DMS53 treated with DMSO at 0.1 percent for 48 hours (cell line): ENCODE measurements around the gene CADPS.

Experiments used
- DNase-seq: peaks from one replicate; lab custom pipeline; 2025; ENCODE audit not compliant: unreplicated experiment; lab: John Stamatoyannopoulos, UW

CADPS gene

DNA sequence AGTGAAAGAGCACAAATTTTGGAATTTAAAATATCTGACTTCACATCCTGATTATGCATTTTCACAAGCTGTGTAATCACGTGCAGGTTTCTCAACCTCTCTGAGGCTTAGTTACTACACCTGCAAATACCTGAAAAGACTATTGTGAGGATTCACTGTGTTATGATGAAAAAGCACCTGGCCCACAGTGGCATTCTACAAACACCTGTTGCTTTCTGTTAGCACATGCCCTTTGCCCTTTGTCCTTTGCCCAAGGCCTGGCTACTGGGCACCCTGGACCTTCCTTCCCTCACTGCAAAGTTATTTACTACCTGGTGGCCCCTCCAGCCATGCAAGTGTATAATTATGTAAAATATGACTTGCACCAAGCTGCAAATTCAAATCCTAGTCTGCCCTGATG, 227.5 kb downstream of the CADPS start:
- DNase-seq = no peak

DNA sequence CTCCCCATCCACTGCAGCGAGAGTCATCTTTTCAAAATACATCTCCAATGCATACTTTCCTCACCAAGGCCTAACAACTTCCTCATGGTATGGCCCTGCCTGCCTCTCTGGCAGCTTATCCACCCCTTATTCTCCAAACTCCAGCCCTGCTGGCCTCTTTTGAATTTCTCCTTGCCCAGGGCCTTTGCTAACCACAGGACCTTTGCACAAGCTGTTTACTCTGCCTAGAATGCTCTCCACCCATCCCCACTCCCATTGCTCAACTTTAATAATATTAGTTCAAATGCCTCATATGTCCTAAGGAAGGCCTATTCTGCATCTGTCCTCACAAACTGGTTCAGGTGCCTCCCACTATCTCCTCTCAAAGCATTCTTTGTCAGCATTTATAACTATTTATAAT, 230.7 kb downstream of the CADPS start:
- no peak for DNase-seq

DNA sequence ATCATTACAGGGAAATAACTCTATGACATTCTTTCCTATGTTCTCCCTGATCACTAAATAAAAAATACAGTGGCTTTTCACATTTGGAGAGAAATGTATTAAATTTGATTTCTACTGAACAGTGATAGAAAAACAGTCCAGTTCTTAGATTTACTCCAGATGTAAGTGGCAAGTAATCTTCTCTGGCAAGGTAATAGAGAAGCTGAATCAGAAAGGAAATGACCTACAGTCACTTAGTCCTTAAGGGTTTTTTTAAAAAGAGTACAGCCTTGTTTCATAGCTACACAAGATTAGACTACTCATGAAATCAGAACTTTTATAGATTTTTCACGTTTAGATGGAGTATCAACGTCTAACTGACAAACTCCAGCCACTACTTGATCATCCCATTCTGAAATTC, 236.9 kb downstream of the CADPS start:
- no peak for DNase-seq

DNA sequence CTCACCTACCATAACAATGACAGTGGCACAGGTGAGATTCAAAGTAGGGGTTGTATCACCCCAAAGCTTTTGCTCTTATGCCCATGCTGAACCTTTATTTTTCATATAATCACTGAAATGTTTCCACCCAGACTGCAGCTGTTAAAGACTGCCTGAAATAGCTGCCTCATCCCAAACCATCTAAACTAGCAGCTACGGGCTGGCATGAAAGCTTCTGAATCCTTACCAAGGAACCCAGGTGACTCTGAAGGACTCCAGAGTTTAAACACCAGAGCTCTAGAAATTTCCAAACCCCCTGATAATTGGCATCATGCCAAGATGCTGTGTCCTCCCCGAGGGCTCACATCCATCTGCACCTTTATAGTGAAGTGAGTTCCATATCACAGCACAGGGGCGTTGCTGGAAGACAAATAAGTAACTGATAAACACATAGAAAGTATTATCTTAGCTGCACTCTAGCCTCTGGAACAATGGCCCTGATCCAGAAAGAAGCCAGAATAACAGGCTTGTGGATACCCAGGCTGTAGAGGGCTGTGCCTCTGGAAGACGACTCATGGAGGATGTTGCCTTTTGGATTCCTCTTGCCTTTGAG, 238.9 kb downstream of the CADPS start:
- DNase-seq = no peak

DNA sequence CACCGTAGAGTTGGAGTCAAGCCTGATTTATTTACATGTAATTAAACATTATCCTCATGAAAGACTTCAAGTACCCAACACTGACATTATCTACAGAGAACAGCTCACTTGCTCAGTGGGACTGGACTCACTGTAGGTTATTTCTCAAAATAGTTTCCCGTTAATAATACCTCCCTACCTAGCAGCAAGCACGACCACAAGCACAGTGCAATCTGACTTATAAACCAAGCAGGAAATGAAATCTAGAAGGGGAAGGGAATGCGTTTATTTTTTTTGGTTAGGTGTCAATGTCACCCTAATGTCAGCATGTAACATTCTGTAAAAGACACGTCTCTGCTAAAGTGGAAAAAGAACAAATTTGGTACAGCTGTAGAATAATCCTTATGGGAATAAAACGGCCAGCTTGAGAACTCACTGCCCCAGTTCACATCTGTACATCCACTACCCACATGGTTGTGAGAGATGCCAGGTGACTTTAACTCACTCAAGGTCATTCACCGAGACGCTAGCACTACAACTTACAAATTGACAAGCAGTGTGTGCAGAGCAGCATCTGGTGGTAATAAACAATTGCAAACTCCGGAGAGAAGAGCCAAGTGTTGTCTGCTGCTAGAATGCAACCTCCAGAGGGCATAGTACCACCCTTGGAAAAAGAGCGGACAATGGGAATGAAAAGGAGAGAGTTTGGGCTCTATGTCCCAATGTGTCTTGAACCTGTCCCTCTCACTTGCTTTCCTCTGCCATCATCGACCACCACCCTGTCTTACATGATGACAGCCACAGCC, 242.5 kb downstream of the CADPS start:
- DNase-seq = no peak

DNA sequence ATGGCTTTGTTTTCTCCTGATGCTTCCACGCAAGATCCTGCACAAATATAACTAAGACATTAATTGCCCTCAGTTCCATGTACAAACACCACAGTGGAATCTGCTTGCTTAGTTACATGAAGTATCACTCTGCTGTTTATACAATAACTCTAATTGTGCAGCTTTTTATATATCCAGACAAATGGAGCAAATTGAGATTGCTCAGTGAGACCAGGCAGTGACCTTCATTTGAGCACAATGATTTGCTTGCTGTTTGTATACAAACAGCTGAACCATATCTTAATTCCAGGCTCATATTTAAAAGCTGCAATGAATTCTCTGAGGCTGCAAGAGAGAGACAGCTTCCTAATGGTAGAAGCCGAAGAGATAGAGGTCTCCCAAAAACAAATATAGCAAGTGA, 243.7 kb downstream of the CADPS start:
- no peak for DNase-seq

DNA sequence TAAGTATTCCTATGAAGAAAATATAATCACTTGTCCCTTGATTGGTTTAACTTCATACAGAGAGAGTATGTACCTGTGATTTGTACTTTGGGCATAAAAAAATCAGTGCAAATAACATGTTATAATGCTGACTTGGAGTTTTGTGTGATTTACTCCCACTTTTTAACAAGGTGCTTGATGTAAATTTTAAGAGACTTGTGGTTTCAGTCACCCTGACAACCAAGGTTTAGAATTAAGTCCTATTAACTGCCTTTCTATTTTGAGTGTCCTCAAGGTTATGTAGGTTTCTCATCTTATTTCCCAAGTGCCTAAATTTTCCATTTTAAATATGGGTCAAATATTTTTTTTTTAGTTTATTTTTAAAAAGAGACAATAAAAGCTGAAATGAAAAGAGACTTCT, 244.6 kb downstream of the CADPS start:
- no peak for DNase-seq

DNA sequence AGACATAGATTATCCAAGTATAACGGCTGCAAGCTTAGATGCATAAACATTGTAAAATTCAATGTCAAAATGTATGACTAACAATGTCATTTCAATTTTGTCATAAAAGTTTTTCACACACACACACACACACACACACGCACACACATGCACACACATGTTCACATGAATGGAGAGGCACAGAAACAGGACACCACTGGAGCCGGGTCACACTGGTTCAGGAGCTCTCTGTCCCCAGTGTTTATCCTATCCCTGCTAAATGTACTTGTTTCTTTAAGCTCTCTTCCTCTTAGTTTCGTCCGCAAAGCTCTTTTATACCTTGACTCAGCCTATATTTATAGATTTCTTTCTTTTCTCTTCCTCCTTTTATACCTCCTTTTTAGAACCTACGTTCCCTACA, 249.9 kb downstream of the CADPS start:
- no peak for DNase-seq

DNA sequence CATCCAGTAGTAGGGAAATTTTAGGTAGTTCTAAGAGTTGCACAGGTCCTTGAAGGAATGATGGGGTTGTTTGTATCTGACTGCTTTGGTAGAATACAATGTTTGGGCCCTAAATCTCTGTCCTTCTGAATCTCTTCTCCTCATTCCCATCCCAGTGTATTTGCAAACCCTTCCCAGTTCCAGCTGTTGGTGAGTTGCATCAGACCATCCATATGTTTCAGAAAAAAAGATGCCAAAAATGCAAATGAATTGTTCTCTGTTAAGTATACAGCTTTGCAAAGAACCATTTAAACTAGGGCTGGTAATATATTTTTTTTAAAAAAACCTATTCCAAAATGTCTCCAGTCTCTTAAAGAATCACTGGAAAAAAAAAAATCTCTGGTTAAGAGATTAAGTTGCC, 251.0 kb downstream of the CADPS start:
- no peak for DNase-seq

DNA sequence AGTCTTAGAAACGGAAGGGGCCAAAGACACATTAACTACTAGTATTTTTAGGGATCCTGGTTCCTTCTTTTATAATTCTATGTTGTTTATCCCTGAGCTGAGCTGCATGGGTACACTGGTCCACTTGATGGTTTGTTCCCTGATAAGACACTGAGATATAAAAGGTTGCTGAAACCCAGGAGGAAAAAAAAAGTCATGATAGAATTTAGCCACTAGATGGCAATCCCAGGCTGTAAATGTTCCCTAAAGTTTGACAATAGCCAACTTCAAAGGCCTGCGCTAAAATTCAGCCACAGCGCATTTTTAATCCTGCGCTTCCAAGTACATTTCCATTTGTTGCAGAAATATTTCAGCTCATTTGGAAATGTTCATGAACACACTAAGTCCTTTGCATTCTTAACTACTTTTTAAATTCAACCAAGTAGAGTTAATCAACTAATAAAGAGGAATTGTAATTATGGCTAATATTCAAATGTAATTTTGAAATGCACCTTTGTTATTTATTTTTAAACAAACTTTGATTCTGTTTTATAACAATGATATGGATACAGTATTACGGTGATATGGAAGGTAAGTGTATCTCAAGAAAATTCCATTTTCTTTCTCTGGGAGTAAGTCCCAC, 252.6 kb downstream of the CADPS start:
- DNase-seq = no peak

DNA sequence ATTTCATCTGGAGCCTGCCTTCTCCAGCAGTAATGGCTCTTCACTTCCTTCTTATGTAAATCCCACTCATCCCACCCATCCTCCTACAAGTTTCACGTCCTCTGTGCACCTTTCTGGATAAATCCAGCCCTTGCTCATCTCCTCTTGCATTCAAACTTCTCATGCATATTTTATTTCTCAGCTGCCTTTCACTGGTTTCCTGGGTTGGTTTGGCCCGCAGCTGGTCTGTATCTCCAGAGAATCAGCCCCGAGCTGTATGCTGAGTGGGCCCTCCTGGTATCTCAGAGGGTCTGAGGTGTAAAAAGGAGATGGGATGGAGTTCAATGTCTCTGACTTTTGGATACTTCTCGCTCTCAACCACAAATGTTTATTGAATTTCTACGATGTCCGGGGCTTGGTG, 253.3 kb downstream of the CADPS start:
- no peak for DNase-seq

DNA sequence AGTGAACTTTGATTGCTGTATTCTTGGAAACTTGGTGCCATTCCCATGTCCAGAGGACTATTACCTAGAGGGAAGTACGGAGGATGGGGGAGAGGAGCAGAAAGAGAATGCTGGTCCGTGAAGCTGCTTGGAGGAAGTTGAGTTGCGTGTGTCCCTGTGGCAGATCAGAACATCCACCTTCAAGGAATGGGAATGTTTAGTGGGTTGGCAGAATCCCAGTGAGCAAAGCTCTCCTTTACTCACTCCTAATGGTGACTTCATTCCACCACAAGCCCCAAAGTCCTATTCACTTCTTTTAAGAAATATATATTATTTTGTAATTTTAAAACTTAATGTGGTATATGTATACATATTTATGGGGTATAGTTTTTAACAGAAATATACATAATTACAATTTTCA, 254.0 kb downstream of the CADPS start:
- no peak for DNase-seq

DNA sequence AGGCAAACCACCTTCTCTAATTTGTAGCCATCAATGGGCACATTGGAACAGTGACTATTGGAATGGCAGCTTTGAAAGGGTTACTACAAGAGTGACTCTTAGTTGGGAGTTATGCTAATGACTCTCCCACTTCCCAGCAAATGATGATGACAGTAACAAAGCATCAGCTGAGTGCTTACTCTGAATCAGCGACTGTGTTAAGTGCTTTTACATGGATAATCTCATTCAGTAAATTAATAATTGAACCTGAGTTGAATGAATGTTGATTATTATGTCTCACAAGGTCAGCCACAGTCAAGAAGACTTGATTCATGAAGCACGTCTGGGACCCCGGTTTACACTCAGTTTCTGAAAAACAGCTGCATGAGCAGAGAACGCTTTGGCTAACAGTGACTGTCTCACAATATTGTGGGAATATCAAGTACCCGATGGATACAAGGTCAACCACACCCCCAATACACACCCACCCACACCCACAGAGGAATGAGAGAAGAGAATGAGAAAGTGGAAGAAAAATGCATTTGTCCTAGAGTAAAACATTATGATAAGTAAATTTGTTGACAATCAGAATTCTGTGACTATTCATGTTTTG, 259.9 kb downstream of the CADPS start:
- DNase-seq = no peak

DNA sequence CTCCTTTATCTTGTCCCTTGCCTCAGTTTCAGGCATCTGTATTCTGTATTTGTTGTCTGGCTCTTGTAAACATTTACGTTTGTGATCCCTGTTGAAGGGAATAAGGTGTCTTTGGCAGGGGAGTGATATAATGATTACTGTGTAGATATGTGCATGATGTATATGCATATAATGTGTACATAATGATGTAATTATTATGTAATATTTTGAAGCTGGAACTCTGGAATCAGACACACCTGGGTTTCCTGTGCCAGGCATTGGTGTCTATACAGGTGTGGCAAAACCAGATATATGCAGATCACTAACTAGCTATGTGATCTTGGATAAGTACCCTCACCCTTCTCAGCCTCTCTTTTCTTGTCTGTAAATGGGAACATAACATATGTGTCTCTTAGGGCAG, 260.7 kb downstream of the CADPS start:
- DNase-seq = no peak

DNA sequence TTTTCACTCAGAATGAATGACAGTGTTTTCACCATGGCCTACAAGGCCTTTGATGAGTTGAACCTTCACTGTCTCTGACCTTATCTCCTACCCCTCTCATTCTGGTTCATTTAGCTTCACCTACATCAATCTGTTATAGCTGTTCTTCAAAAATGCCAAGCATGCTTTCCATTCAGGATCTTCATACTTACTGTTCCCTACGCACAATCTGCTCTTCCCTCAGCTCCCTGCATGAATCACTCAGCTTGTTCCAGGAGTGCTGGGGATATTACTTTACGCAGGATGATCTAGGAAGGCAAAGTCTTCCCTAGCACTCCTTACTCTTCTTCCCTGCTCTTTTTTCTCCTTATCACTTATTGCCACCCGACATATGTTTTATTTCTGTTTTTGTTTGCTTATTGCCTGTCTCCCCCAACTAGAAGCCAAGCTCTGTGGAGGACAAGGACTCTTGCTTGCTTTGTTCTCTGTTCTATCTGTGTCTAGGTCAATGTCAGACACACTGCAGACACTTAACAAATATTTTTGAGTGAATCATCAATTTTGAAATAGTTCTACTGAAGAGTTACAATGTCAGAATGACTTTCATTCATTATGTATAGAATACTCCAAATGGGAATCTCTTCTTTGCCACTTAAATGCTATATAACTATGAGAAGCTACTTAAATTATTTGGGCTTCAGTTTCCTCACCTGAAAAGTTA, 263.5 kb downstream of the CADPS start:
- DNase-seq = no peak

DNA sequence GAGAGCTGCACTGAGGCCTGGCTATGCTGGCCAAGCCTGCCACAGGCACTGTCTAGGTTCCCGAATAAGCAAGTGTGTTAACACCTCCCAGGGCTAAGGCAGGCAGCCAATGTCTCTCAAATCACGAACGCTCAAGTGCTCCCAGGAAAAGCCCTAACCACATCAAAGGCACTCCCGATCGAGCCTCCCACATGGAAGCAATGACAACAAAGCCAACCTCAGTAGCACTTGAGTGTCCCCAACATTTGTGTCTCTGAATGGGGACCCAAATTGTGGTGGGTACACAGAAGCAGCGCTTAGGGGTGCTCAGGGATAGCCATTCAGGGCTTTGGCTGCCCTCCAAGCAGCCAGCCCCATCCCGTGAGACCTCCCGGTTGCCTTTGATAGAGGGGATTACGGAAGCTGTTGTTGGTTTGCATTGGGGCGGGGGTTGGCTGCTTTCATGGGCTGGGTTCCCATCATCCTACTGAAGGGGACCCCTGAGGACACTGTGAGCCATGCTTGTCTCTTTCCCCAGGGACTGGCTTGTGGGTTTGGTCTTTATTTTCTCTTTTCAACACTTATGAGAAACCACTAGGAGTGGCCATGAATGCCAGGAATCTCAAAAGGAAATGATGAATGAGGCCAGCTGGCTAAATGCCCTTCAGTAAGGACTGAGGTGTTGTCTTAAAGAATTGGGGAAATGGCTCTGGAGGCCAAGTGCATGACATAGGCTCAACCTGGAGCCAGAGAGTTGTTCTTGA, 267.8 kb downstream of the CADPS start:
- DNase-seq = no peak

DNA sequence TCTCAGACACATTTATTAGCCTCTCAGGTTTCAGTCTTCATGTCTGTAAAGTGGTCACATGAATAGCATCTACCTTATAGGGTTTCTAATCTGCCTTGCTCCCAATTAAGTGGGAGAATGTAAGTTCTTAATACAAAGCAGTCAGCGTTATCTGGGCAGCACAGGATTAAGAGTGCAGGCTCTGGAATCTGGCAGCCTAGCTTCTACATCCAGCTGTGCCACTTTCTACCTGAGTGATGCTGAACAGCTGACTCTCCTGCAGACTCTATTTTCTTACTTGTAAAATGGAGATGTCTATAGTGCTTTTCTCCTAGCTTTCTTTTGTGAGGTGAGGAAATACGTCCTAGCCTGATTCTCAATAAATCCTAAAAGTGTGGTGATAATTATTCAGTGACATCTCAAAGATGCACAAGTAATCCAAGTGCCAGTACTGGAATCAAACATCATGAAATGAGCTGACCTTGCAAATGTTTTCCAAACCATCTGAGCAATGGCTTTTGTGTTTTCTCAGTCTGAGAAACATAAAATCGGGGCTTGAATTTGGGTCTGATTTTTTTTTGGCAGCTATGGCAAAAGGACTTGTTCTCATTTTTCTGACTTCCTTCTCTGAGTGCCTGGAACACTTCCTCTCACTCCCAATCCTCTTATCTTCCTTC, 269.7 kb downstream of the CADPS start:
- no peak for DNase-seq

DNA sequence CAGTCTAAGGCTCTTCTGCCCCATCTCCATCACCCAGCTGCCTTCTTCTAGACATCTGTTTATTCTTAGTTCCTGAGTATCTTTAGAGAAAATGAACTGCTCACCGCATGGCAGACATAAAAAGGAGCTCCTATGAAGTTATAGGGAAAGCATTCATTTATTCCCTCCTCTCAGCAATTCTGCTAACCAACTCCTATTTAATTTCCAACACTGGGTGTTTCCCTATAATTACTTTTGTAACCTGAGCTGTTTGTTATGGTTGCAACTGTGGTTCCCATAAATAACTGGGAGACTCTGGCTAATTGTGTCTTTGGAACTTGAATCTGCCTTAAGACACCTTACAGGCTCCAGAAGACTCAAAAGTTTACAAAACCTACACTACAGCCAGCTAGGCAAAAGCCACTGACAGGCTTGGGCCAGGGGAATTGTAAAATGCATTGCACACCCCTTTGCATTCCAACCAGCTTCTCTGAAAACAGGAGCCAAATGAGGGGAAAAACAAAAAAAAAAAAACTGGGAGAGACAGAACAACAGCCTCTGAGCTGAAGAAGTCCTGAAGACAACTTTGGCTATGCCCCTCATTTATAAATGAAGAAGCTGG, 270.4 kb downstream of the CADPS start:
- no peak for DNase-seq

DNA sequence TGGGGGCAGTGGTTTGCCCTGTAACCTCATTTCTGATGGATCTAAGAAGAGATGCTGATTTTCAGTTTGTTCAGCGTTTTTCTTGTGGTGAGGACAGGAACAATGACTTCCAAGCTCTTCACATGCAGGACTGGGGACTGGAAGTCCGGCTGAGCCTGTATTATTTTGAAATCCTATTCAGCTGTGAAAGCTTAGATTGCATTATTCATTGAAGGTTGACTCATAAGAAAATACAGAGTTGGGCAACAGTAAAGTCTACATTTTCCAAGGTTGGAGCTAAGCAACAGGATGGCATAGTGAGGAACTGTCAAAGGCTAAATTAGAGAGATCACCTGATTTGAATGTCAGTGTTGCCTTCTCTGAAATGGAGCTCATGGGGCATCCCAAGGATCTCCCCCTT, 270.9 kb downstream of the CADPS start:
- DNase-seq = no peak

DNA sequence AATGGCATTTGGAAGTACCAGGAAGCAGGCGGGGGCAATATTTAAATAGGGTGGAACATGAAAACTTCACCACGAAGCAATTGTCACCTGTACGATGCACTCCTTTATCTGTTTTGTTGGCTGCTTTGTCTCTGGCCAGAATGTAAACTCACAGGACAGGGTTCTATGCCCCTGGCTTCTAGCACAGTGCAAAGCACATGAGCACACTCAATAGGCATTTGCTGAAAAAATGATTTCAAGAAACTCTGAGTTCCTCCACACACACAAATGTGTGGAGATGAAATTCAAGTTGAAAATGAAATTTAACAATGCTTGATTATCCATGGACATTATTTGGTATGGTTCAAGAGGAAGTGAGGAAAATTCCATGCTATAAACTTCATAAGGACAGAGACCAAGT, 272.2 kb downstream of the CADPS start:
- DNase-seq = no peak
